ENCODE data around the gene ARIH1.
"Not testable (repeated sequence)": the region's sequence is repeated elsewhere in the genome, so short reads cannot be mapped to it uniquely, and the experiment has no call there.

The ARIH1 gene

DNA sequence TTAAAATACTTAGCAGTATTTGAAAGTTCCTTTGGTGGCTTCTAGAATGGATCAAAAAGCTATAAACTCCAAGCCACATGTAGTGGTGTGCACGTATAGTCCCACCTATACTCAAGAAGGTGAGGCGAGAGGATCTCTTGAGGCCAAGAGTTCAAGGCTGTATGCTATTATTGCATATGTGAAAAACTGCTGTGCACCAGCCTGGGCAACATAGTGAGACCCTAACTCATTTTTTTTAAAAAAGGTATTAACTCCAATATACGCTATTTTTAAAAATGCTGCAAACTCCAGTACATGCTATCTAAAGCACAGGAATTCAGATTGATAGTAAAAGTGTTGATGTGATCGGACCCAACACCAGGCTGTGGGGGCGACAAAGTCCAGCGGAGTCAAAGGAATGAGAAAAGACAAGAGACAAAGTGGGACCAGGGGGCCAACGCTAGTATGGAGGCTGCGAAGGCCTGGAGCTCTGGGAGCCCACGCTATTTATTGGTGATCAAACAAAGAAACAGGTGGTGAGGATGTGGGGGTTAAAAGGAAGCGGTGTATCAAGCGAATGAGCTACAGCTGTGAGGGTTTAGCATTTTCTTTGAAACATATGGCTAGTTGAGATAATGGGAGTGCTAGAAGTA lies 66.6 kb downstream of the ARIH1 start:
- no peak for DNase-seq

DNA sequence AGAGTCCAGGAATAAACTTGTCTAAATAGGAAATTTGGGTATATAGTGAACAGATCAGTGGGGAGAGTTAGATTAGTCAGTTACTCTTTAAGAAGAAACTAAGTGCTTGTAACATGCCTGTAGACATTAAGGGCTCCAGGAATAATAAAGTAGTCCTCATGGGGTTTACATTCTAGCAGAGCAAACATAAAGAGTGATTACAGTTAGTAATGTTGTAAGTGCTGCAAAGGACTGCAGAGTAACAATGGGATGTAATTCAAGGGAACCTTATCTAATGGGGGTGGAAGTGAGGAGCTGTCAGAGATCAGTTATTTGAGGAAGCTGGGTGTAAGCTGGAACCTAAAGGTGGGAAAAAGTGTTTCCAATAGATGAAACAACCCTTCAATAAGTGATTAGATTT lies 67.5 kb downstream of the ARIH1 start:
- DNase-seq: no peak

- no peak for DNase-seq
These were observed 71.0 kb downstream of the ARIH1 start for GRCh38 chr15:72545156-72545555.

- DNase-seq: no peak
These were observed 80.6 kb downstream of the ARIH1 start for GRCh38 chr15:72554471-72555425.

DNA sequence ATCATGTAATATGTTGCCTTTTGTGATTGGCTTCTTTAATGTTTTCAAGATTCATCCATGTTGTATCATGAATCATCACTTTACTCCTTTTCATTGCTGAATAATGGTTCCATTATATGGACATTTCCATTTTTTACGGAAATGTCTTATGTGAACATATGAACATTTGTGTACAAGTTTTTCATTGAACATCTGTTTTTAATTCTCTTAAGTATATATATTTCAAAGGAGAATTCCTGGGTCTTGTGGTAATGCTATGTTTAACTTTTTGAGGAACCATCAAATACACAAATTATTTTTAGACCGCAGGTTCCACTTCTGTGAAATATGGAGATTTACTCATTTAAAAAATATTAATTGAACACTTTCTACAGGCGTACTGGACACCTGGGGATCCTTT lies 85.7 kb downstream of the ARIH1 start:
- no peak for DNase-seq

- no peak for DNase-seq
These were observed 86.3 kb downstream of the ARIH1 start for GRCh38 chr15:72560458-72560857.

GRCh38 chr15:72562386-72562785 lies 88.3 kb downstream of the ARIH1 start:
- DNase-seq: no peak

DNA sequence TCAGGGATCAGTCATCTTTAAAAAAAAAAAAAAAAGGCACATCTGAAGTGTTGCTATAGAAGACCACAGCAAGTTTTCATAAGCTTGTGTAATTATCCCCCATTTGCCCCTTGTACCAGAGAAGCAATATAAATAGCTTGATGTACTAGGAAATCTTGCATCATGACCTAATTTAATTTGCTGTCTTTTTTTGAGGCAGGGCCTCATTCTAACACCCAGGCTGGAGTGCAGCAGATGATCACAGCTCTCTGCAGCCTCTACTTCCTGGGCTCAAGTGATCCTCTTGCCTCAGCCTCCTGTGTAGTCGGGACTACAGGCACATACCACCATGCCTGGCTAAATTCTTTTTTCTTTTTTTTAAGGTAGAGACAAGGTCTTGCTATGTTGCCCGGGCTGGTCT lies 88.7 kb downstream of the ARIH1 start:
- no peak for DNase-seq

DNA sequence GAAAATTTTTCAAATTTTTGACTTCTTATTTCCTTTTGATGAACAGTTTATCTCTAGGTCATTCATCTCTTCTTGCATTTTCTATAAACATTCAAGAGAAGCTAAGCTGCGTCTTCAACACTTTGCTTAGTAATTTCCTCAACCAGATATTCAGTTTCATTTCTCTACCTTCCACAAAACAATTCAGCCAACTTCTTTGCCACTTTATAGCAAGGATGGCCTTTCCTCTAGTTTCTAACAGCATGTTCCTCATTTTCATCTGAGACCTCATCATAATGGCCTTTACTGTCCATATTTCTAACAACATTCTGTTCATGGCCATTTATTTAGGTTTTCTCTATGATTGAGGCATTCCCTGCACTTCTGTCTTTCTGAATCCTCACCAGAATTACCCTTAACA lies 90.0 kb downstream of the ARIH1 start:
- no peak for DNase-seq

GRCh38 chr15:72566973-72567372 lies 92.8 kb downstream of the ARIH1 start:
- no peak for DNase-seq

DNA sequence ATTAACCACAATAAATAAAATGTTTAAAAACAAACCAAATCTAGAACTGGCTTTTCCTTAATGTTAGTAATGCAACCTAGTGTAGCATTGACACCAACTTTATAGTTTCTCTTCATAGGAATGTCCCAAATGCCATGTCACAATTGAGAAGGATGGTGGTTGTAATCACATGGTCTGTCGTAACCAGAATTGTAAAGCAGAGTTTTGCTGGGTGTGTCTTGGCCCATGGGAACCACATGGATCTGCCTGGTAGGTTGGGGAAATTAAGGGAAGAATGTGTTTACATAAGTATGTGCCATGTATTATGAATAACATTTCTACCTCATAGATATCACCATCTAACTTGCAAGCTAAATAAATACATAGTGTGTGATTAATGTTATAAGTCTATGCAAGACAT lies 95.9 kb downstream of the ARIH1 start:
- DNase-seq: no peak

DNA sequence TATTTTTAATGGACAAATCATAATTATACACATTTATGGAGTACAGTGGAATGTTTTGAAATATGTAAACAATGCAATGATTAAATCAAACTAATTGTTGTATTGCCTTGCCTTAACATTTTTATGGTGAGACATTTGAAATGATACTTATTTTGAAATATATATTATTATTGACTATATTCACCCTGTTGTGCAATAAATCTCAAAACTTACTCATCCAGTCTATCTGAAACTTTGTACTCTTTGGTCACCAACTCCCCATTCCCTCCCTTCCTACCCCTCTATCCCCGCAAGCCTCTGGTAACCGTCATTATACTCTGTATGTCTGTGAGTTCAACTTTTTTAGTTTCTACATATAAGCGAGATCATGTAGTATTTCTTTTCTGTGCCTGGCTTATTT lies 105.7 kb downstream of the ARIH1 start:
- no peak for DNase-seq

DNA sequence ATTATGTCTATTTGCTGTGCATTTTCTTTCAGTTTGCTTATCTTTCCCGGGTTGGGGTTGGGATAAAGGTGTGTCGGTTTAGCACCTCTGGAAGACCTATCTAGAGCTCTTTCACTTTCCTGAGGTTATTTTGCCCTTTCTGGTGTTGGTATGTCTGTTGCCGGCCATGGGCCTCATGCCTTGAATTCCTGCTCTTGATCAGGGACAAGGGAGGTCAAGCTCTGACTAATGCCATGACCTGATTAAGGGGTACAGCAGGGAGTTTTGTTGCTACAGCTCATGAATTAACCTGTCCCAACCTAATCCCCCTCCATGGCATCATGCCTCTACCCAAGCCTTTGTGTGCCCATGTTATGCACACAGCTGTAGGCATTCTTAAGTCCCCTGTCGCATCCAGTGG lies 109.9 kb downstream of the ARIH1 start:
- no peak for DNase-seq

- DNase-seq: no peak
These were observed 110.9 kb downstream of the ARIH1 start for GRCh38 chr15:72585025-72585424.

DNA sequence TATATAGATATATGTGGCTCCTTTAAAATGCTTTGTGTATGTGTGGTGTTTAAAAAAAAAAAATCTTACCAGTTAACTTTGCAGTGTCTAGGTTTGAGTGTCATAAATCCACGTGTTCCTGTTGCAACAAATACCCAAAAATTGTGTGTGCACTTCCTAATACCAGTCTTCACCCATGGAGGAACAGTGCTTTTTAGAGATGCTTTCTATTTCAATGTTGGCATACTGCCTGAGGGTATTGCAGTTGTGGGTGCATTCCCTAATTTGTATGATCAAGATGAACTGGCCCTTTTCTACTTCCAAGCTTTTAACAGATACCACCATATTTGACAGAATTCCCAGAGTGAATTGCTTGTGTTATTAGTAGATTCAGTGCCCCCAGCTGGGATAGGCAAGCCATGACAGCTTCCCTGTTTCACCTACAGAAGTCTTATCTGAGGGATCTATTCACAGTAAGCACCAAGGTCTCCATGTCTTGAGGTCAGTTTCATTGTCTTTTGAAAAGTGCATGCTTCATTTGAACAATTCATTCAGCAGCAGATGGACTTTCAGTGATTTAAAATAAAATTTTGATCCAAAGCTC lies 111.4 kb downstream of the ARIH1 start:
- DNase-seq: no peak

GRCh38 chr15:72588096-72588495 lies 114.0 kb downstream of the ARIH1 start:
- no peak for DNase-seq

- DNase-seq: no peak
These were observed 116.3 kb downstream of the ARIH1 start for GRCh38 chr15:72590427-72590826.

DNA sequence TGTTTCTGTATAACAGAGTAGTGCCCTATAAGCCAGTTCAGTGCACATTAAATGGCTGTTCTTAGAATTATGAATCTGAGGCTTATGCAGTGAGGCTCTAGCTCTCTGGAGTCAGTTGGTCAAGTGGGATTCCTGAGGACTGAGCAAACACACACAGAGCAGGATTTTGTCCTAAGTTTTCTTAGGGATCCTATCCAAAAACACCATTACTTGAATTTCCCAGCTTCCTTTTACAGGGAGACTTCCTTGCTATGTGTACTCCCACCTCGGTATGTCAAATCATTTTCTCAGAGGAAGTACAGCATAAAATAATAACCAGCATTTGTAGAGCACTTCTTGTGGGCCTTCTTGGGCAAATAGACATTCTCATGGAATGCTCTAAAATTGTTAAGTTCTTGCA lies 117.2 kb downstream of the ARIH1 start:
- no peak for DNase-seq

DNA sequence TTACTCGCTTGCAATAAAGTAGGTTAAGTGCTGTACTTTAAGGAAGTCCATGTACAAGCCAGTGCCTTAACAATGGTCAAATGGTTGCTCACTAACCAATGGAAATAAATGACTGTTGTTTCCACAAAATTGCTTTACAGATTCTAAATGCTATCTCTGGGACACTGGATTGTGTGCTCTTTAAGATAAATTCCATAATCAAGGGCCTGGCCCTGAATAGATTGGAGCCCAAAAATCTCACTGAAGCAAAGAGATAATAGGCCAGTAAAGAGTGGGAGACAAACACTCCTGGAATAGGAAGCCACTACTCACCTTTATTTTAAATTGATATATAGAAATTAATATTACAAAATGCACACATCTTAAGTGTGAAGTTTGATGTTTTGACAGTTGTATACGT lies 118.0 kb downstream of the ARIH1 start:
- no peak for DNase-seq

DNA sequence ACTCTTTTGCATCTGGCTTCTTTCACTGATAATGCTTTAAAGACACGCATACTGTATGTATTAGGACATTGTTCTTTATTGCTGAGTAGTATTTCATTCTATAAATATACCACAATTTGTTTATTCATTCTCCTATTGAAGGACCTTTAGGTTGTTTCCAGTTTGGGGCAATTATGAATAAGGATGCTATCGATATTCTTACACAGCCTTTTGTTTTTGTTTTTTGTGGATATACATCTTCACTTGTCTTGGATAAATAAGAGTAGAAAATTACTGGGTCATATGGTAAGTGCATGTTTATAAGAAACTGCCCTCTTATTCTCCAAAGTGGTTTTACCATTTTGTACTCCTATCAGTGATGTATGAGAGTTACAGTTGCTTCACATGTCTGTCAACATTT lies 118.5 kb downstream of the ARIH1 start:
- no peak for DNase-seq

DNA sequence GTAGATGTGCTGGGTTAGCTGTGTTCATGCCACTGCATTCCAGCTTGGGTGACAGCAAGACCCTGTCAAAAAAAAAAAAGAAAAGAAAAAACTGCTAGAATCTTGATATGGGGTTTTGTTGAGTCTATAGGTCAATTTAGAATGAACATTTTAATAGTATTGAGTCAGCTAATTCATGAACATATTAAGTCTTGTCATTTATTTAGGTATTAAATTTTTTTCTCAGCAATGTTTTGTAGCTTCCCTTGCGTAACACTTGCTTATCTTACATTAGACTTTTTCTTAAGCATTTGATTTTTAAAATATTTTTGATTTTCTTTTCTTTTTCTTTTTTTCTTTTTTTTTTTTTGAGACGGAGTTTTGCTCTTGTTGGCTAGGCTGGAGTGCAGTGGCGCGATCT lies 119.7 kb downstream of the ARIH1 start:
- no peak for DNase-seq

GRCh38 chr15:72599855-72600464 lies 125.8 kb downstream of the ARIH1 start:
- DNase-seq: peak; percentile 22

- DNase-seq: no peak
These were observed 130.7 kb downstream of the ARIH1 start for GRCh38 chr15:72604794-72605193.

- not testable (repeated sequence) for DNase-seq
These were observed 134.0 kb downstream of the ARIH1 start for GRCh38 chr15:72608084-72608483.
